PC-9 (cell line): ENCODE measurements around the gene AQP12A. TPM values are rescaled to one million over a fixed set of nuclear protein-coding genes. Genes with fewer than 3 reads are reported as not detected.

Experiments
- BruUV-seq: library from RNA; stranded (reverse); fragments of 400-500 nt; replicated peaks from 2 replicates; lab custom pipeline; 2021; lab: Mats Ljungman, UMichigan
- CTCF ChIA-PET: fragments of 300-600 bp; sonication (Branson Sonifier 250); formaldehyde crosslinking; loops from one replicate; lab custom pipeline; 2022; ENCODE audit warnings: antibody characterized with exemption; lab: Charles Lee
- POLR2A ChIA-PET: fragments of 300-600 bp; sonication (Branson Sonifier 250); formaldehyde crosslinking; loops from one replicate; lab custom pipeline; 2022; ENCODE audit warnings: antibody characterized with exemption; ENCODE audit not compliant: unreplicated experiment; lab: Charles Lee
- DNase-seq, 2 experiments: peaks; one replicate each; pipeline versions ENCODE4 v3.0.0 to v3.0.0-alpha.2; 2015 to 2022; ENCODE audit warnings: mixed read lengths in 1 of 2
- H2AFZ ChIP-seq: fragments of 200-600 bp; sonication (generic); 2 replicates; pipeline ENCODE4 v1.8.1; 2017; ENCODE audit warnings: antibody characterized with exemption
- H3F3A ChIP-seq: fragments of 200-600 bp; sonication (generic); 2 replicates; pipeline ENCODE4 v1.8.1; 2017; ENCODE audit warnings: antibody characterized with exemption, mild to moderate bottlenecking, low read depth; ENCODE audit not compliant: insufficient read depth
- H3K27ac ChIP-seq: fragments of 200-600 bp; sonication (generic); 2 replicates; pipeline ENCODE4 v1.6.1; 2016; ENCODE audit warnings: mixed run types
- H3K27me3 ChIP-seq: fragments of 200-600 bp; sonication (generic); 2 replicates; pipeline ENCODE4 v1.6.1; 2016; ENCODE audit warnings: low read depth, mixed run types; ENCODE audit not compliant: insufficient read depth
- H3K36me3 ChIP-seq: fragments of 200-600 bp; sonication (generic); 2 replicates; pipeline ENCODE4 v1.6.1; 2016; ENCODE audit warnings: low read depth, mixed run types
- H3K4me1 ChIP-seq: fragments of 200-600 bp; sonication (generic); replicated peaks from 2 replicates; pipeline ENCODE4 v1.6.1; 2016; ENCODE audit warnings: mixed run types; ENCODE audit not compliant: insufficient read depth
- H3K4me2 ChIP-seq: fragments of 200-600 bp; sonication (generic); 2 replicates; pipeline ENCODE4 v1.6.1; 2017; ENCODE audit warnings: mixed run types
- H3K4me3 ChIP-seq: fragments of 200-600 bp; sonication (generic); 2 replicates; pipeline ENCODE4 v1.6.1; 2016; ENCODE audit warnings: mixed run types
- H3K79me2 ChIP-seq: fragments of 200-600 bp; sonication (generic); 2 replicates; pipeline ENCODE4 v1.6.1; 2017; ENCODE audit warnings: low read depth, mixed run types
- H3K9me2 ChIP-seq: fragments of 200-600 bp; sonication (generic); 2 replicates; pipeline ENCODE4 v1.8.1; 2017; ENCODE audit warnings: mild to moderate bottlenecking; ENCODE audit not compliant: insufficient read depth
- H3K9me3 ChIP-seq: fragments of 200-600 bp; sonication (generic); 2 replicates; pipeline ENCODE4 v1.8.1; 2016; ENCODE audit warnings: low read depth; ENCODE audit not compliant: insufficient read depth
- H4K20me1 ChIP-seq: fragments of 200-600 bp; sonication (generic); 2 replicates; pipeline ENCODE4 v1.8.1; 2017; ENCODE audit not compliant: insufficient read depth
- CTCF ChIP-seq: fragments of 200-600 bp; sonication (generic); conservative IDR thresholded peaks from 2 replicates; pipeline ENCODE4 v1.6.1; 2017; ENCODE audit warnings: mixed run types, antibody characterized with exemption, mild to moderate bottlenecking, moderate library complexity
- EZH2 ChIP-seq: fragments of 200-600 bp; sonication (generic); IDR thresholded peaks from 2 replicates; pipeline ENCODE4 v1.8.0; 2017; ENCODE audit warnings: antibody characterized with exemption, low read depth
- intact Hi-C: fragments of 100-400 bp; cut with micrococcal nuclease; formaldehyde crosslinking; loops from one replicate; pipeline ENCODE4 v1.10.0; 2022; ENCODE audit not compliant: unreplicated experiment
- total RNA-seq: library from RNA; stranded (reverse); gene quantifications from 2 replicates; pipeline ENCODE4 v1.2.3, GENCODE V29; 2021

AQP12A gene
- total RNA-seq, 1 experiment from 2014 or later, result not detected

- CTCF ChIA-PET, result no interaction called here
- BruUV-seq, result no TSS peak
- H3K4me3 ChIP-seq, result no peak overlapping the region
- H3K4me1 ChIP-seq, result no peaks in the 10 kb centered on the region
- no peak overlapping the region for H3K4me2 ChIP-seq
- H4K20me1 ChIP-seq, result no peaks in the 10 kb centered on the region; the same call in 1 of the 2 replicates
- intact Hi-C loops, result no loop called here
- no peak overlapping the region for H2AFZ ChIP-seq
- H3K9me3 ChIP-seq, result no peaks in the 10 kb centered on the region
- no peaks in the 10 kb centered on the region for H3K36me3 ChIP-seq
- no peaks in the 10 kb centered on the region for H3K79me2 ChIP-seq
- peaks cover 80% of the 10 kb centered on the region for H3K27me3 ChIP-seq
- no peaks in the 10 kb centered on the region for H3K9me2 ChIP-seq
- H3K27ac ChIP-seq, result no peak overlapping the region
- DNase-seq, result no peak
- H3F3A ChIP-seq, result no peaks in the 10 kb centered on the region
- no peak for TF ChIP-seq CTCF
- TF ChIP-seq EZH2, result no peak
- POLR2A ChIA-PET, result no interaction called here
Measured at GRCh38 chr2:240745962-240746361, 54.3 kb downstream of the AQP12A start.

GRCh38 chr2:240746671-240747070 is 55.0 kb downstream of the AQP12A start:
- Histone ChIP-seq H3K4me3 (no peak overlapping the region), H3K79me2 (no peaks in the 10 kb centered on the region), H3K9me2 (no peaks in the 10 kb centered on the region), H4K20me1 (no peaks in the 10 kb centered on the region; the same call in 1 of the 2 replicates), H3K27ac (no peak overlapping the region), H3K4me2 (no peak overlapping the region), H3F3A (no peaks in the 10 kb centered on the region), H2AFZ (no peak overlapping the region), H3K9me3 (no peaks in the 10 kb centered on the region), H3K36me3 (no peaks in the 10 kb centered on the region), H3K4me1 (no peaks in the 10 kb centered on the region), H3K27me3 (peaks cover 80% of the 10 kb centered on the region)
- intact Hi-C loops, result no loop called here
- ChIA-PET CTCF (no interaction called here), POLR2A (no interaction called here)
- TF ChIP-seq CTCF (no peak), EZH2 (no peak)
- no peak for DNase-seq
- BruUV-seq, result no TSS peak

- TF ChIP-seq CTCF (no peak), EZH2 (no peak)
- Histone ChIP-seq H3K4me2 (no peak overlapping the region), H3K9me3 (no peaks in the 10 kb centered on the region), H4K20me1 (no peaks in the 10 kb centered on the region), H3K4me1 (no peaks in the 10 kb centered on the region), H3K79me2 (no peaks in the 10 kb centered on the region), H2AFZ (no peak overlapping the region), H3K36me3 (no peaks in the 10 kb centered on the region), H3K27ac (no peak overlapping the region), H3K27me3 (peaks cover 80% of the 10 kb centered on the region), H3K9me2 (no peaks in the 10 kb centered on the region), H3K4me3 (no peak overlapping the region), H3F3A (no peaks in the 10 kb centered on the region)
- ChIA-PET CTCF (no interaction called here), POLR2A (no interaction called here)
- no peak for DNase-seq
- BruUV-seq, result no TSS peak
- intact Hi-C loops, result no loop called here
Measured at GRCh38 chr2:240747256-240747655, 55.6 kb downstream of the AQP12A start.

Other genes starting within 250 kb of the AQP12A start
- gene ANKMY1, start 133.9 kb upstream of the AQP12A start, total RNA-seq, result 85.7 and 94.8 TPM in 2 replicates
- gene DUSP28, start 131.5 kb upstream of the AQP12A start, total RNA-seq, result 10.9 and 11.5 TPM in 2 replicates
- gene RNPEPL1, start 123.4 kb upstream of the AQP12A start, total RNA-seq, result 101 and 125 TPM in 2 replicates
- gene CAPN10, start 105.1 kb upstream of the AQP12A start, total RNA-seq, result 49.8 and 70.3 TPM in 2 replicates
- 1.1 and 2.5 TPM in 2 replicates for gene GPR35, start 66.4 kb upstream of the AQP12A start, total RNA-seq
- gene AQP12B, start 9.0 kb upstream of the AQP12A start, total RNA-seq, result not detected in 2 replicates
- gene KIF1A, start 128.4 kb downstream of the AQP12A start, total RNA-seq, result not detected in 2 replicates
- not detected in 2 replicates for gene AGXT, start 177.0 kb downstream of the AQP12A start, total RNA-seq
- 68.8 and 84.0 TPM in 2 replicates for gene MAB21L4, start 204.3 kb downstream of the AQP12A start, total RNA-seq
- gene CROCC2, start 214.5 kb downstream of the AQP12A start, total RNA-seq, result not detected in 2 replicates